Measurements from ENCODE around the gene MAP3K20.

DNA sequence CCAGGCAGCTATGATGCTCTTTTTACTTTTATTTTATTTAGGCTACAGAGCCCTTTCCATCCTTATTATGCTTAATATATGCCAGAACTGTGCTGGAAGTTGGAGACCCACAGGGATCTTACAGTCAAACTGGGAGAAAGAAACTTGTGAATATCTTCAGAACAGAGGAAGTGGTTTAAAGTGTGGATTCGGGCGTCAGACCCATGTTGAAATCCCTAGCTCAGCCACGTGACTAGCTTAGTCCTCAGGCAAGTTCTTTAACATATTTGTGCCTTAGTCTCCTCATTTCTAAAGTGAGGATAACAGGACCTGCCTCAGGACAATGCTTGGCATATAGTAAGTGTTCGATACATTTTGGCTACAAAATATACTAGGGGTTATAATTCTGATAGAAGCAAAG is 59.1 kb downstream of the MAP3K20 start:
- TF ChIP-seq, protein P1, sequence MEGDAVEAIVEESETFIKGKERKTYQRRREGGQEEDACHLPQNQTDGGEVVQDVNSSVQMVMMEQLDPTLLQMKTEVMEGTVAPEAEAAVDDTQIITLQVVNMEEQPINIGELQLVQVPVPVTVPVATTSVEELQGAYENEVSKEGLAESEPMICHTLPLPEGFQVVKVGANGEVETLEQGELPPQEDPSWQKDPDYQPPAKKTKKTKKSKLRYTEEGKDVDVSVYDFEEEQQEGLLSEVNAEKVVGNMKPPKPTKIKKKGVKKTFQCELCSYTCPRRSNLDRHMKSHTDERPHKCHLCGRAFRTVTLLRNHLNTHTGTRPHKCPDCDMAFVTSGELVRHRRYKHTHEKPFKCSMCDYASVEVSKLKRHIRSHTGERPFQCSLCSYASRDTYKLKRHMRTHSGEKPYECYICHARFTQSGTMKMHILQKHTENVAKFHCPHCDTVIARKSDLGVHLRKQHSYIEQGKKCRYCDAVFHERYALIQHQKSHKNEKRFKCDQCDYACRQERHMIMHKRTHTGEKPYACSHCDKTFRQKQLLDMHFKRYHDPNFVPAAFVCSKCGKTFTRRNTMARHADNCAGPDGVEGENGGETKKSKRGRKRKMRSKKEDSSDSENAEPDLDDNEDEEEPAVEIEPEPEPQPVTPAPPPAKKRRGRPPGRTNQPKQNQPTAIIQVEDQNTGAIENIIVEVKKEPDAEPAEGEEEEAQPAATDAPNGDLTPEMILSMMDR (conservative IDR thresholded peaks at IDR 0.05; ENCODE audit: low read depth, low read length): no peak
- TF ChIP-seq RFX5 (IDR thresholded peaks at IDR 0.05; ENCODE audit: low read depth, low read length) (no peak), RAD21 (IDR thresholded peaks at IDR 0.05; ENCODE audit: low read length) (no peak), SMC3 (IDR thresholded peaks at IDR 0.05; ENCODE audit: low read depth, low read length) (no peak), CEBPB (IDR thresholded peaks at IDR 0.05; ENCODE audit: low read depth, low read length) (no peak), MAZ (IDR thresholded peaks at IDR 0.05; ENCODE audit: borderline replicate concordance, low read depth, low read length) (no peak), POLR2A (IDR thresholded peaks at IDR 0.05; ENCODE audit: low read depth, low read length) (no peak), CHD1 (IDR thresholded peaks at IDR 0.05; ENCODE audit: low read depth, low read length) (no peak), FOS (IDR thresholded peaks at IDR 0.05; ENCODE audit: low read depth, low read length) (no peak), MAFK (IDR thresholded peaks at IDR 0.05; ENCODE audit: low read depth, low read length) (no peak), BHLHE40 (IDR thresholded peaks at IDR 0.05; ENCODE audit: low read depth, low read length) (no peak), NFE2L2 (IDR thresholded peaks at IDR 0.05; ENCODE audit: low read depth, low read length) (no peak)
- TF ChIP-seq, protein P2, sequence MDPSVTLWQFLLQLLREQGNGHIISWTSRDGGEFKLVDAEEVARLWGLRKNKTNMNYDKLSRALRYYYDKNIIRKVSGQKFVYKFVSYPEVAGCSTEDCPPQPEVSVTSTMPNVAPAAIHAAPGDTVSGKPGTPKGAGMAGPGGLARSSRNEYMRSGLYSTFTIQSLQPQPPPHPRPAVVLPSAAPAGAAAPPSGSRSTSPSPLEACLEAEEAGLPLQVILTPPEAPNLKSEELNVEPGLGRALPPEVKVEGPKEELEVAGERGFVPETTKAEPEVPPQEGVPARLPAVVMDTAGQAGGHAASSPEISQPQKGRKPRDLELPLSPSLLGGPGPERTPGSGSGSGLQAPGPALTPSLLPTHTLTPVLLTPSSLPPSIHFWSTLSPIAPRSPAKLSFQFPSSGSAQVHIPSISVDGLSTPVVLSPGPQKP (IDR thresholded peaks at IDR 0.05; ENCODE audit: borderline replicate concordance, low read depth, low read length): no peak
- TF ChIP-seq, protein P3, sequence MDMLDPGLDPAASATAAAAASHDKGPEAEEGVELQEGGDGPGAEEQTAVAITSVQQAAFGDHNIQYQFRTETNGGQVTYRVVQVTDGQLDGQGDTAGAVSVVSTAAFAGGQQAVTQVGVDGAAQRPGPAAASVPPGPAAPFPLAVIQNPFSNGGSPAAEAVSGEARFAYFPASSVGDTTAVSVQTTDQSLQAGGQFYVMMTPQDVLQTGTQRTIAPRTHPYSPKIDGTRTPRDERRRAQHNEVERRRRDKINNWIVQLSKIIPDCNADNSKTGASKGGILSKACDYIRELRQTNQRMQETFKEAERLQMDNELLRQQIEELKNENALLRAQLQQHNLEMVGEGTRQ (IDR thresholded peaks at IDR 0.05; ENCODE audit: low read depth, low read length): no peak
